Natural killer cell (primary cell): ENCODE data around the gene JUP. TPM values are rescaled to one million over a fixed set of nuclear protein-coding genes. Genes with fewer than 3 reads are reported as not detected.

Experiments used
- ATAC-seq, 3 donors: fragments of 150-1000 bp in 2 of 3; fragments of 200-7000 bp in 1 of 3; cut with Tn5 transposase; 1 replicate in 1 of 3; 2 replicates in 2 of 3; pipeline ENCODE4 v1.10.0; 2021; ENCODE audit warnings: mild to moderate bottlenecking in 2 of 3, moderate library complexity in 2 of 3
- DNase-seq, 2 donors: peaks; one replicate each; pipeline versions ENCODE4 v3.0.0 to v3.0.0-alpha.2; 2013 to 2021; ENCODE audit warnings: mixed read lengths in 1 of 2
- H3K27ac ChIP-seq: one replicate; pipeline ENCODE4 v1.5.1; 2013; ENCODE audit warnings: mild to moderate bottlenecking, low read length
- H3K27me3 ChIP-seq: one replicate; pipeline ENCODE4 v1.6.1; 2013; ENCODE audit warnings: low read length; ENCODE audit not compliant: control insufficient read depth, insufficient read depth
- H3K36me3 ChIP-seq: one replicate; pipeline ENCODE4 v1.6.1; 2013; ENCODE audit warnings: low read length; ENCODE audit not compliant: control insufficient read depth, insufficient read depth
- H3K4me1 ChIP-seq: one replicate; pipeline ENCODE4 v1.6.1; 2013; ENCODE audit warnings: low read length; ENCODE audit not compliant: control insufficient read depth, insufficient read depth
- H3K4me3 ChIP-seq: one replicate; pipeline ENCODE4 v1.5.1; 2013; ENCODE audit warnings: low read length
- H3K9me3 ChIP-seq: one replicate; pipeline ENCODE4 v1.6.1; 2013; ENCODE audit warnings: low read length; ENCODE audit not compliant: control insufficient read depth, insufficient read depth
- H3K27ac Mint-ChIP-seq, 2 donors: one replicate each; pipeline ENCODE4 v1.8.0; 2022; ENCODE audit warnings: mild to moderate bottlenecking in 2 of 2, mixed read lengths in 2 of 2, moderate library complexity in 1 of 2
- H3K27me3 Mint-ChIP-seq, 2 donors: one replicate each; pipeline ENCODE4 v1.8.0; 2022; ENCODE audit warnings: low read depth in 2 of 2, mixed read lengths in 2 of 2
- H3K36me3 Mint-ChIP-seq: one replicate; pipeline ENCODE4 v1.8.0; 2022; ENCODE audit warnings: mixed read lengths
- H3K4me1 Mint-ChIP-seq, 2 donors: one replicate each; pipeline ENCODE4 v1.8.0; 2022; ENCODE audit warnings: mixed read lengths in 2 of 2
- H3K4me3 Mint-ChIP-seq: one replicate; pipeline ENCODE4 v1.8.0; 2022; ENCODE audit warnings: mild to moderate bottlenecking, moderate library complexity, mixed read lengths
- H3K9me3 Mint-ChIP-seq, 2 donors: one replicate each; pipeline ENCODE4 v1.8.0; 2022; ENCODE audit warnings: mixed read lengths in 2 of 2
- WGBS: methylation state at CpG from one replicate; pipeline ENCODE4 v1.1.7; 2013; ENCODE audit warnings: missing lambda C conversion rate; ENCODE audit not compliant: insufficient coverage; 5-methylcytosine and 5-hydroxymethylcytosine counted together
- intact Hi-C: fragments of 100-400 bp; cut with micrococcal nuclease; formaldehyde crosslinking; loops from one replicate; pipeline ENCODE4 v1.14.2; 2022
- total RNA-seq, 4 donors: library from RNA; stranded (reverse); fragments of 120-200 nt in 1 of 4; gene quantifications; one replicate each; pipeline versions ENCODE4 v1.2.3 to v1.2.4, GENCODE V29; 2013 to 2022
- TF ChIP-seq, protein P1 (sequence below): fragments of 200-600 bp; IDR thresholded peaks from one replicate; pipeline ENCODE4 v1.8.0; 2022; ENCODE audit warnings: antibody characterized with exemption

The JUP gene
- total RNA-seq, 3 donors from 2014 or later (not counting 1 experiment from before 2014, with no cell fraction given): 1.8 to 12.1 (median 2.0) TPM

DNA sequence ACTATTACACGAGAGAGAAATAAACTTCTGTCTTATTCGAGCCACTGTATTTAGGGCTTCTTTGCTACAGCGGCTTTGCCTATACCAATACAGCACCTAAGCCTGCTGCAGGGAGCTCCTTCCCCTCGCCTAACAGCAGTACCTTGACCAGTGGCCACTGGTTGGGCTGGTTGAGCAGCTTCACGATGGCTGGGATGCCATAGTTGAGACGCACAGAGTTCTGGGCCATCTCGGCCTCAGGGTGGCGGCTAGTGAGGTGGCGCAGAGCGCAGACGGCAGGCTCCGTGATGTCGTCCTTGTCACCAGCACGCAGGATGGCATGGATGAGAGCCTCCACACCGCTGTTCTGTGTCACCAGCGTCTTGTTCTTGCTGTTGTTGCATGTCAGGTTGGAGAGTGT, 23.7 kb downstream of the JUP start:
- Histone ChIP-seq H3K27ac (no peak overlapping the region), H3K4me3 (no peak overlapping the region), H3K9me3 (no peaks in the 10 kb centered on the region), H3K4me1 (no peaks in the 10 kb centered on the region), H3K36me3 (no peaks in the 10 kb centered on the region), H3K27me3 (no peaks in the 10 kb centered on the region)
- Mint-ChIP-seq H3K27ac (no peak overlapping the region), H3K9me3 (no peaks in the 10 kb centered on the region), H3K4me3 (no peak overlapping the region), H3K4me1 (no peaks in the 10 kb centered on the region), H3K36me3 (no peaks in the 10 kb centered on the region), H3K27me3 (no peaks in the 10 kb centered on the region)
- intact Hi-C loops: no loop called here
- DNase-seq (no peak), ATAC-seq (no peak)
- 91% methylated on average over 16 of the region's 16 CpGs for WGBS
- TF ChIP-seq, protein P1, sequence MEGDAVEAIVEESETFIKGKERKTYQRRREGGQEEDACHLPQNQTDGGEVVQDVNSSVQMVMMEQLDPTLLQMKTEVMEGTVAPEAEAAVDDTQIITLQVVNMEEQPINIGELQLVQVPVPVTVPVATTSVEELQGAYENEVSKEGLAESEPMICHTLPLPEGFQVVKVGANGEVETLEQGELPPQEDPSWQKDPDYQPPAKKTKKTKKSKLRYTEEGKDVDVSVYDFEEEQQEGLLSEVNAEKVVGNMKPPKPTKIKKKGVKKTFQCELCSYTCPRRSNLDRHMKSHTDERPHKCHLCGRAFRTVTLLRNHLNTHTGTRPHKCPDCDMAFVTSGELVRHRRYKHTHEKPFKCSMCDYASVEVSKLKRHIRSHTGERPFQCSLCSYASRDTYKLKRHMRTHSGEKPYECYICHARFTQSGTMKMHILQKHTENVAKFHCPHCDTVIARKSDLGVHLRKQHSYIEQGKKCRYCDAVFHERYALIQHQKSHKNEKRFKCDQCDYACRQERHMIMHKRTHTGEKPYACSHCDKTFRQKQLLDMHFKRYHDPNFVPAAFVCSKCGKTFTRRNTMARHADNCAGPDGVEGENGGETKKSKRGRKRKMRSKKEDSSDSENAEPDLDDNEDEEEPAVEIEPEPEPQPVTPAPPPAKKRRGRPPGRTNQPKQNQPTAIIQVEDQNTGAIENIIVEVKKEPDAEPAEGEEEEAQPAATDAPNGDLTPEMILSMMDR: no peak

DNA sequence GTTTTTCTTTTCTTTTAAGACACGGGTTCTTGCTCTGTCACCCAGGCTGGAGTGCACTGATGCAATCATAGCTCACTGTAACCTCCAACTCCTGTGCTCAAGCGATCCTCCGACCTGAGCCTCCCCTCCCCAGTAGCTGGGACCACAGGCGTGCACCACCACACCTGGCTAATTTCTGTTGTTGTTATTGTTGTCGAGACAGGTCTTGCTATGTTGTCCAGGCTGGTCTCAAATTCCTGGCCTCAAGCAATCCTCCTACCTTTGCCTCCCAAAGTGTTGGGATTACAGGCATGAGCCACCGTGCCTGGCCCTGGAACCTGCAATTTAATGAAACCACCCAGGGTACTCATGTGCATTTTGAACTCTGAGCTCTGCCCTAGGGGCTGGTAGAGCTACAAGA, 24.1 kb downstream of the JUP start:
- no peak for DNase-seq
- Histone ChIP-seq H3K36me3 (no peaks in the 10 kb centered on the region), H3K27ac (no peak overlapping the region), H3K4me3 (no peak overlapping the region), H3K9me3 (no peaks in the 10 kb centered on the region), H3K4me1 (no peaks in the 10 kb centered on the region), H3K27me3 (no peaks in the 10 kb centered on the region)
- Mint-ChIP-seq H3K27me3 (no peaks in the 10 kb centered on the region), H3K27ac (no peak overlapping the region), H3K36me3 (no peaks in the 10 kb centered on the region), H3K4me1 (no peaks in the 10 kb centered on the region), H3K9me3 (no peaks in the 10 kb centered on the region), H3K4me3 (no peak overlapping the region)
- WGBS: 95% methylated on average over 6 of the region's 6 CpGs
- ATAC-seq: no peak
- intact Hi-C loops: no loop called here
- TF ChIP-seq, protein P1: no peak

DNA sequence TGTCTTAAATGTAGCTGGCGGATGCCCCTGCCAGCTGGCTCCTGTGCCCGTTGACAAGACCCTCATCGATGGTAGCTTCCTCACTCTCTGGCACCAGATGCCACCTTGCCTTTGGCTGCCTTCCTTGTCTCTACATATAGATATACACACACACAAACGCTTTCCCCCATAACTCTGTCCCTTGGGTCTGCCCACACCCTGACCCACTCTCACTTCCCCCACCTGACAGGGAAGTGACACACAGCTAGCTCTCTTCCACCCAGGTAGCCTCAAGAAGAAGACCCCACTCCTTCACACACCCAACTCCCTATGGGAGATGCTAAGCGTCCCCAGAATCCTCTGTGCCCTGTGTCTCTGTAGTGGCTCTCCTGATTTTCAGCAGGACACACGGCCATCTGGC, 25.6 kb downstream of the JUP start:
- Mint-ChIP-seq H3K4me3 (no peak overlapping the region), H3K9me3 (no peaks in the 10 kb centered on the region), H3K4me1 (no peaks in the 10 kb centered on the region), H3K27ac (no peak overlapping the region), H3K27me3 (no peaks in the 10 kb centered on the region), H3K36me3 (no peaks in the 10 kb centered on the region)
- Histone ChIP-seq H3K36me3 (no peaks in the 10 kb centered on the region), H3K27ac (no peak overlapping the region), H3K4me1 (no peaks in the 10 kb centered on the region), H3K27me3 (no peaks in the 10 kb centered on the region), H3K9me3 (no peaks in the 10 kb centered on the region), H3K4me3 (no peak overlapping the region)
- WGBS: 69% methylated on average over 6 of the region's 6 CpGs
- ATAC-seq (no peak), DNase-seq (no peak)
- intact Hi-C loops: no loop called here
- TF ChIP-seq, protein P1: no peak

DNA sequence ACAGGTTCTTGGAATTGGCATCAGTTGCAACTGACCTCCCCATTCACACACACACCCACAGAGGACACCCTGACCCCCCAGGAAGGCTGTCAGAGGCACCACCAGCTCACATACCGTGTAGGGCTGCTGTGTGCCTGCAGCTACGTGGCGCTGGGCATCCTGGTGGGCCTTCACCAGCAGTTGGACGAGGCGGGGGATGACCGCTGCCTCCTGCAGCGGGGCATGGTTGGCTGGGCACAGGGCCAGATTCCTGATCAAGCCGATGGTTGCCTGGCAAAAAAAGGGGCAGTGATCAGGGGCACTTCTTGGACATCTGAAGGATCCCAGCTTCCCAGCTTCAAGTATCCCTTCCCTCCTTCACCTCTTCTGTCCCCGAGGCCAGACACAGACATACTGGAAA, 27.9 kb downstream of the JUP start:
- Mint-ChIP-seq H3K27ac (no peak overlapping the region), H3K4me1 (no peaks in the 10 kb centered on the region), H3K4me3 (no peak overlapping the region), H3K9me3 (no peaks in the 10 kb centered on the region), H3K36me3 (no peaks in the 10 kb centered on the region), H3K27me3 (no peaks in the 10 kb centered on the region)
- TF ChIP-seq, protein P1: no peak
- H3K4me1 ChIP-seq: no peaks in the 10 kb centered on the region
- no peaks in the 10 kb centered on the region for H3K36me3 ChIP-seq
- H3K9me3 ChIP-seq: no peaks in the 10 kb centered on the region
- H3K27ac ChIP-seq: no peak overlapping the region
- H3K27me3 ChIP-seq: no peaks in the 10 kb centered on the region
- 87% methylated on average over 9 of the region's 9 CpGs for WGBS
- intact Hi-C loops: no loop called here
- DNase-seq: no peak
- no peak overlapping the region for H3K4me3 ChIP-seq
- no peak for ATAC-seq
